Measurements from ENCODE around the gene PCBP3.
"Not testable (repeated sequence)": the region's sequence is repeated elsewhere in the genome, so short reads cannot be mapped to it uniquely, and the experiment has no call there.

PCBP3 gene

GRCh38 chr21:45719177-45719802 is 75.8 kb downstream of the PCBP3 start:
- no peak for DNase-seq (ENCODE audit: low read depth in 1 of 2, low spot score in 1 of 2)
- no peak for TF ChIP-seq JUND (IDR thresholded peaks at IDR 0.05; ENCODE audit: low read depth)
- in situ Hi-C loops (cut with HindIII; ENCODE audit: low pct_unique_long_range_greater_than_20kb, low sequenced_read_pairs), result no loop called here

DNA sequence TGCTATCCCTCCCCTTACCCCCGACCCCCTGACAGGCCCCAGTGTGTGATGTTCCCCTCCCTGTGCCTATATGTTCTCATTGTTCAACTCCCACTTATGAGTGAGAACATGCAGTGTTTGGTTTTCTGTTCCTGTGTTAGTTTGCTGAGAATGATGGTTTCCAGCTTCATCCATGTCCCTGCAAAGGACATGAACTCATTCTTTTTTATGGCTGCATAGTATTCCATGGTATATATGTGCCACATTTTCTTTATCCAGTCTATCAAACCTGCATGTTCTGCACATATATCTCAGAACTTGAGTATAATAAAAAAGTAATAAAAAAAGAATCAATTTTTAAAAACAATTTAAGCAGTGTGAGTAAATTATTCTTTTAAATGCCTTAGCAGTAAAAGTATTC is 76.7 kb downstream of the PCBP3 start:
- in situ Hi-C loops (cut with HindIII; ENCODE audit: low pct_unique_long_range_greater_than_20kb, low sequenced_read_pairs), result not testable (repeated sequence)

GRCh38 chr21:45721671-45722070 is 78.1 kb downstream of the PCBP3 start:
- no peak for TF ChIP-seq JUND (IDR thresholded peaks at IDR 0.05; ENCODE audit: low read depth)

More for the DNA sequence above, 76.7 kb downstream of the PCBP3 start:
- DNase-seq (ENCODE audit: low read depth in 1 of 2, low spot score in 1 of 2), result not testable (repeated sequence)

DNA sequence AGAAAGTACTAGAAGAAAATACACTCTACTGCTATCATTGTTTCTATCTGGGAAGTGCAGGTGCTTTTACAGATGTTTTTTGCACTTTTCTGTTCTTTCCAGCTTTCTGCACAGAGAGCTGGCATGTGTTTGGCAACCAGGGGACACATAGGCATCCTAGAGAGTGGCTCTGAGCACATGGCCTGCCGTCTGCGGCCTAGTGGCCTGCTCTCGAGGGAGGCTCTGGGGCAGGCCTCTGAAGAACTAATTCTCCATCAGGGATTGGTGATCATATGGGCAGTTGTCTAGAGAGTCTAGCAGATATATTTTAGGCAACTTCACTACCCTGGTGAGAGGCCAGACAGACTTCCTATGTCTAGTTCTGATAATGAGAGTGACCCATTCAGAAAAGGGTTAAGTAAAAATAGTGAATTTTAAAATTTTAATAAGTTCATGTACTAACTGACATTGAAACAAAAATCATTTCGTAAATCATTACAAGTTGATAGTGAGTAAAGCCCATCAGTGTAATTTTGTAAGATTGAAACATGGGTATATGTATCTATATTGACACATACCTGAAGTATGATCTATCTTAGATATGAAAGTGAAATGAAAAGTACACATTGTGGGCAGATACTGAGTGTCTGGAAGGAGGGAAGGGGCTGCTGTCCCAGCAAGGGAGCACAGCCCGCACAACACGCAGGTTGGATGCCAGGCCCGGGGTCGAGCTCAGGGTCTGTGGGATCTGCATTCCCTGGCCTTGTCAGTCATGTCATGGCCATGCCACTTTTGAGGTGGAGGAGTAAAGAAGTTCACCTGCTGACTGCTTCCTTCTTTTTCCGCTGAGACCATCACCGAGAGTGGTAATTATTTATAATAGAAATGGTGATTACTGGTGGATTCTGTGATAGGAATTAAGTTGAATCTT is 79.8 kb downstream of the PCBP3 start:
- DNase-seq (ENCODE audit: low read depth in 1 of 2, low spot score in 1 of 2), result no peak
- in situ Hi-C loops (cut with HindIII; ENCODE audit: low pct_unique_long_range_greater_than_20kb, low sequenced_read_pairs), result no loop called here
- no peak for TF ChIP-seq JUND (IDR thresholded peaks at IDR 0.05; ENCODE audit: low read depth)

More at GRCh38 chr21:45721671-45722070, 78.1 kb downstream of the PCBP3 start:
- in situ Hi-C loops (cut with HindIII; ENCODE audit: low pct_unique_long_range_greater_than_20kb, low sequenced_read_pairs), result no loop called here
- no peak for DNase-seq (ENCODE audit: low read depth in 1 of 2, low spot score in 1 of 2)

- DNase-seq (ENCODE audit: low read depth in 1 of 2, low spot score in 1 of 2), result no peak
- in situ Hi-C loops (cut with HindIII; ENCODE audit: low pct_unique_long_range_greater_than_20kb, low sequenced_read_pairs), result no loop called here
- no peak for TF ChIP-seq JUND (IDR thresholded peaks at IDR 0.05; ENCODE audit: low read depth)
Measured at GRCh38 chr21:45724345-45724961, 80.9 kb downstream of the PCBP3 start.

GRCh38 chr21:45724994-45725843 is 81.7 kb downstream of the PCBP3 start:
- TF ChIP-seq JUND (IDR thresholded peaks at IDR 0.05; ENCODE audit: low read depth), result no peak
- no peak for DNase-seq (ENCODE audit: low read depth in 1 of 2, low spot score in 1 of 2)
- in situ Hi-C loops (cut with HindIII; ENCODE audit: low pct_unique_long_range_greater_than_20kb, low sequenced_read_pairs), result no loop called here

GRCh38 chr21:45725844-45726200 is 82.3 kb downstream of the PCBP3 start:
- in situ Hi-C loops (cut with HindIII; ENCODE audit: low pct_unique_long_range_greater_than_20kb, low sequenced_read_pairs), result no loop called here
- TF ChIP-seq JUND (IDR thresholded peaks at IDR 0.05; ENCODE audit: low read depth), result no peak
- no peak for DNase-seq (ENCODE audit: low read depth in 1 of 2, low spot score in 1 of 2)

DNA sequence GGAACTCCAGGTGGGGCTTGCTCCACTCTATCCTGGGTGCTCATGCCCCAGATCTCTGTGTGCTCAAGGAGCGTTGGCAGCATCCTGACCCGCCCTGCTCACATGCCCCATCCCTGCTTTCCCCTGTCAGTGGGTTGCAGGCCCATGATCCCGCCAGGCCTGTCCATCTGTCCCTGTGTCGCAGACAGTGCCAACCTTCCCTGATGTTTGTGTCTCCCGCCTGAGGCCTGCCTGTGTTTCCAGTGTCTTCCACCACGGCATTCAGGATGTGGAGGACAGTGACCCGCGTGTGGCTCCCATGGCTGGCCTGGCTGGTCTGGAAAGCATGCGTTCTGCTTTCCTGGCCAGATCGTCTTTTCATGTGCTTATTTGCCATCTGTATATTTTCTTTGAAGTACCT is 82.9 kb downstream of the PCBP3 start:
- TF ChIP-seq JUND (IDR thresholded peaks at IDR 0.05; ENCODE audit: low read depth), result no peak
- no peak for DNase-seq (ENCODE audit: low read depth in 1 of 2, low spot score in 1 of 2)
- in situ Hi-C loops (cut with HindIII; ENCODE audit: low pct_unique_long_range_greater_than_20kb, low sequenced_read_pairs), result no loop called here

- DNase-seq (ENCODE audit: low read depth in 1 of 2, low spot score in 1 of 2), result no peak
- no peak for TF ChIP-seq JUND (IDR thresholded peaks at IDR 0.05; ENCODE audit: low read depth)
- in situ Hi-C loops (cut with HindIII; ENCODE audit: low pct_unique_long_range_greater_than_20kb, low sequenced_read_pairs), result no loop called here
Measured at GRCh38 chr21:45727390-45727789, 83.9 kb downstream of the PCBP3 start.

DNA sequence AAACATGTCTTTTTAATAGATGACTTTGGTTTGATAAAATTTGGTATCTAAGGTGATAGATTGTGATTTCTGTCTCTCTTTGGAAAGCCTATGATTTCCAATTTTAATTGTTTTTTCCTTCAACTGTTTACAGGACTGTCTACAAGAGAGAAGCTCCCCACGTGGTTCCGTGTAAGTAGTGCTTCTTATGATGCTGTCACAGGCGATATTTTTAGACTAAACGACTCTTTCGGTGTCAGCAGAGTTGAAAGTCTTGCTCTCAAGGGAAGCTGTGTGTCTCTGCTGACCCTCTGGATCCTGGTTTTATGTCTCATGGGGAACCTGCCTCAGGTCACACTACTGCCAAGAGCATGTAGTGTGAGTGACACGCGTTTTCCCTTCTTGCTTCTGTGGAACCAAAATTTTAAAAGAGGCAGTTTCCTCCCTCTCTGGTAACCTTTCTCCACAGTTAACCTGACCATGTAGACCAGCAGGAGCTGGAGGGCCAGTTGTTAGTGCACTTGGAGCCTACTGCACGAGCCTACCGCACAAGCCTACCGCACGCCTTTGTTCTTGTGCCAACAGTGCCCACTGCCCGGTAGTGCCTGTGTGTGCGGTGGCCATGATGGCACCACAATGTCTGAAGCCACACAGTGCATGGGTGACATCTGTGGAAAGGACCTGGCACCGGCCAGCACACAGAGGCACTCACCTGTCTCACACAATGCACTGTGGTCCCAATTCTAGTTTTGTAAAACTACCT is 91.9 kb downstream of the PCBP3 start:
- in situ Hi-C loops (cut with HindIII; ENCODE audit: low pct_unique_long_range_greater_than_20kb, low sequenced_read_pairs), result no loop called here
- DNase-seq (ENCODE audit: low read depth in 1 of 2, low spot score in 1 of 2), result no peak
- TF ChIP-seq JUND (IDR thresholded peaks at IDR 0.05; ENCODE audit: low read depth), result no peak

GRCh38 chr21:45736042-45736689 is 92.6 kb downstream of the PCBP3 start:
- TF ChIP-seq JUND (IDR thresholded peaks at IDR 0.05; ENCODE audit: low read depth), result no peak
- in situ Hi-C loops (cut with HindIII; ENCODE audit: low pct_unique_long_range_greater_than_20kb, low sequenced_read_pairs), result no loop called here
- DNase-seq (ENCODE audit: low read depth in 1 of 2, low spot score in 1 of 2), result no peak

Data from T47D (cell line).